ENCODE measurements around the gene APOL1.
"Not testable (repeated sequence)": the region's sequence is repeated elsewhere in the genome, so short reads cannot be mapped to it uniquely, and the experiment has no call there.

Gene APOL1

GRCh38 chr22:36225333-36225922 lies 27.5 kb upstream of the APOL1 start:
- no peak overlapping the region for H3K27ac ChIP-seq (ENCODE audit: low read depth, low read length)
- 0 out of 2 replicates have a peak, but pooled peaks cover 3% of the 10 kb centered on the region for H3K4me1 ChIP-seq (ENCODE audit: control insufficient read depth, insufficient read depth, low read length)
- H3K9ac ChIP-seq (ENCODE audit: low read length), result no peak overlapping the region
- H3K4me3 ChIP-seq (ENCODE audit: low read depth, low read length), result no peak overlapping the region
- no peaks in the 10 kb centered on the region for H3K9me3 ChIP-seq (ENCODE audit: control insufficient read depth, insufficient read depth, low read depth, low read length)
- H3K27me3 ChIP-seq (ENCODE audit: control insufficient read depth, insufficient read depth, low read length), result no peaks in the 10 kb centered on the region
- peaks cover 15% of the 10 kb centered on the region; the same call in 1 of the 2 replicates for H3K36me3 ChIP-seq (ENCODE audit: control insufficient read depth, insufficient read depth, low read length)

GRCh38 chr22:36226189-36226588 lies 26.7 kb upstream of the APOL1 start:
- Histone ChIP-seq H3K27ac (ENCODE audit: low read depth, low read length) (no peak overlapping the region), H3K4me3 (ENCODE audit: low read depth, low read length) (no peak overlapping the region), H3K27me3 (ENCODE audit: control insufficient read depth, insufficient read depth, low read length) (no peaks in the 10 kb centered on the region), H3K9me3 (ENCODE audit: control insufficient read depth, insufficient read depth, low read depth, low read length) (no peaks in the 10 kb centered on the region), H3K36me3 (ENCODE audit: control insufficient read depth, insufficient read depth, low read length) (peaks cover 15% of the 10 kb centered on the region; the same call in 1 of the 2 replicates), H3K9ac (ENCODE audit: low read length) (no peak overlapping the region), H3K4me1 (ENCODE audit: control insufficient read depth, insufficient read depth, low read length) (0 out of 2 replicates have a peak, but pooled peaks cover 3% of the 10 kb centered on the region)

DNA sequence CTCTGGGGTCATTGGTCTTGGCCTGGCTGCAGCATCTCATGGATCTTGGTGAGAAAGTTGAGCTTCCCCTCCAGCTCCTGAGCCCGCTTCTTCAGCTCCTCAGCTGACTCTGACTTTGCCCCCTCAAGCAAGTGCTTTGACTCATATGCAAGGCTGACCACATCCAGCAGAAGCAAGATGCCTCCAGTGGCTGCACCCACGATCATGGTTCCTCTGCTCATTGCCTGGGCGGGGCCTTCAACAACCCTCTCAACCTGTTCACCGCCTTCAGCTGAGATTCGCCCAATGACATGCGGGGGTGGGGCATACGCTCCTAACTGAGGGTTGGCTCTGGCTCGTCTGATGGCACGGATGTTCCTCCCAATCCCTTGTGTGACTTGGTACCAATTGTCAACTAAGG lies 25.5 kb upstream of the APOL1 start:
- no peaks in the 10 kb centered on the region for H3K27me3 ChIP-seq (ENCODE audit: control insufficient read depth, insufficient read depth, low read length)
- no peak overlapping the region for H3K9ac ChIP-seq (ENCODE audit: low read length)
- no peaks in the 10 kb centered on the region for H3K9me3 ChIP-seq (ENCODE audit: control insufficient read depth, insufficient read depth, low read depth, low read length)
- peaks cover 15% of the 10 kb centered on the region; the same call in 1 of the 2 replicates for H3K36me3 ChIP-seq (ENCODE audit: control insufficient read depth, insufficient read depth, low read length)
- no peaks in the 10 kb centered on the region; the same call in 1 of the 2 replicates for H3K4me1 ChIP-seq (ENCODE audit: control insufficient read depth, insufficient read depth, low read length)
- no peak overlapping the region for H3K4me3 ChIP-seq (ENCODE audit: low read depth, low read length)
- H3K27ac ChIP-seq (ENCODE audit: low read depth, low read length), result no peak overlapping the region

- Histone ChIP-seq H3K27me3 (ENCODE audit: control insufficient read depth, insufficient read depth, low read length) (no peaks in the 10 kb centered on the region), H3K4me3 (ENCODE audit: low read depth, low read length) (no peak overlapping the region), H3K9me3 (ENCODE audit: control insufficient read depth, insufficient read depth, low read depth, low read length) (no peaks in the 10 kb centered on the region), H3K36me3 (ENCODE audit: control insufficient read depth, insufficient read depth, low read length) (peaks cover 15% of the 10 kb centered on the region; the same call in 1 of the 2 replicates), H3K27ac (ENCODE audit: low read depth, low read length) (no peak overlapping the region), H3K9ac (ENCODE audit: low read length) (no peak overlapping the region), H3K4me1 (ENCODE audit: control insufficient read depth, insufficient read depth, low read length) (no peaks in the 10 kb centered on the region; the same call in 1 of the 2 replicates)
Observed at GRCh38 chr22:36227806-36228205, 25.1 kb upstream of the APOL1 start.

GRCh38 chr22:36228369-36228768 lies 24.6 kb upstream of the APOL1 start:
- H3K27ac ChIP-seq (ENCODE audit: low read depth, low read length); H3K9ac ChIP-seq (ENCODE audit: low read length); H3K4me3 ChIP-seq (ENCODE audit: low read depth, low read length); H3K4me1 ChIP-seq (ENCODE audit: control insufficient read depth, insufficient read depth, low read length); H3K27me3 ChIP-seq (ENCODE audit: control insufficient read depth, insufficient read depth, low read length); H3K9me3 ChIP-seq (ENCODE audit: control insufficient read depth, insufficient read depth, low read depth, low read length): not testable (repeated sequence)
- peaks cover 15% of the 10 kb centered on the region; the same call in 1 of the 2 replicates for H3K36me3 ChIP-seq (ENCODE audit: control insufficient read depth, insufficient read depth, low read length)

GRCh38 chr22:36228944-36229343 lies 24.0 kb upstream of the APOL1 start:
- H3K4me1 ChIP-seq (ENCODE audit: control insufficient read depth, insufficient read depth, low read length), result no peaks in the 10 kb centered on the region; the same call in 1 of the 2 replicates
- H3K9me3 ChIP-seq (ENCODE audit: control insufficient read depth, insufficient read depth, low read depth, low read length), result no peaks in the 10 kb centered on the region
- peaks cover 15% of the 10 kb centered on the region; the same call in 1 of the 2 replicates for H3K36me3 ChIP-seq (ENCODE audit: control insufficient read depth, insufficient read depth, low read length)
- H3K27me3 ChIP-seq (ENCODE audit: control insufficient read depth, insufficient read depth, low read length), result no peaks in the 10 kb centered on the region
- no peak overlapping the region for H3K4me3 ChIP-seq (ENCODE audit: low read depth, low read length)
- no peak overlapping the region for H3K9ac ChIP-seq (ENCODE audit: low read length)
- H3K27ac ChIP-seq (ENCODE audit: low read depth, low read length), result no peak overlapping the region

DNA sequence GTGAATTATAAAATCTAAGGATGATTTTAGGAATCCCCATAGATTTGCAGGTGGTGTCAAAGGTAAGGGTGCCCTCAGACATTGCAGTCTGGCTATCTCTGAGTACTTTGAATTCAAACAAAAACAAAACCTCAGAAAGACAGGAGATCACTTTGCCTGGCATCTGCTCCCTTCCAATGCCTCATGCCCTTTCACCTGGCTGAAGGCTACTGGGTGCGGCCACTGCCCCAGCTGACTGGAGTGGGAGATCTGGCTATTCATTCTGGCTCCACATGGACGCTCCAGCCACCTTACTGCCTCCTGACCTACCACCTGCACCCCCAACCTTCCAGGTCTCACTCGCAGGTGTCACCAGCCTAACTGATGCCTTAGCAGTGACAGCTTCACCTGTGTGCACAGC lies 23.3 kb upstream of the APOL1 start:
- H3K27me3 ChIP-seq (ENCODE audit: control insufficient read depth, insufficient read depth, low read length); H3K9ac ChIP-seq (ENCODE audit: low read length); H3K4me1 ChIP-seq (ENCODE audit: control insufficient read depth, insufficient read depth, low read length); H3K27ac ChIP-seq (ENCODE audit: low read depth, low read length); H3K9me3 ChIP-seq (ENCODE audit: control insufficient read depth, insufficient read depth, low read depth, low read length); H3K4me3 ChIP-seq (ENCODE audit: low read depth, low read length): not testable (repeated sequence)
- peaks cover 15% of the 10 kb centered on the region; the same call in 1 of the 2 replicates for H3K36me3 ChIP-seq (ENCODE audit: control insufficient read depth, insufficient read depth, low read length)

DNA sequence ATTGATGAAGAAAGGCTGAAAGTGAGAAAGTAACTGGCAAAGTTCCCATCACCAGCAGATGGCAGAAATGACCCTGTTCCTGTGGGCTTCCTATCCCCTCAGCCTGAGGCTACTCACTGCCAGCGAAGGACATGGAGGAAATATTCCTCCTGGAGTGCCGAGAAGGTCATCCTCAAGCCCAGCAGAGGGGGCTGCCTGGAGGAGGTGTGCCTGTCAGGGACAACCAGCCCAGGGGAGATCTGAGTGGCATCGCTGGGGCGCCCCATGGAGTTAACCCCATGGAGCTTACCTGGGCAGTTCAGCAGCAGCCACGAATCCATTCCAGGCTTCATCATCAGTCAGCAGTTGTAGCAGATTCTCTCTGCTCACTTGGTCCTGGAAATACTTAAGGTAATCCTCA lies 21.9 kb upstream of the APOL1 start:
- H3K4me1 ChIP-seq (ENCODE audit: control insufficient read depth, insufficient read depth, low read length); H3K4me3 ChIP-seq (ENCODE audit: low read depth, low read length); H3K27me3 ChIP-seq (ENCODE audit: control insufficient read depth, insufficient read depth, low read length); H3K9me3 ChIP-seq (ENCODE audit: control insufficient read depth, insufficient read depth, low read depth, low read length); H3K27ac ChIP-seq (ENCODE audit: low read depth, low read length); H3K9ac ChIP-seq (ENCODE audit: low read length): not testable (repeated sequence)
- peaks cover 15% of the 10 kb centered on the region; the same call in 1 of the 2 replicates for H3K36me3 ChIP-seq (ENCODE audit: control insufficient read depth, insufficient read depth, low read length)

DNA sequence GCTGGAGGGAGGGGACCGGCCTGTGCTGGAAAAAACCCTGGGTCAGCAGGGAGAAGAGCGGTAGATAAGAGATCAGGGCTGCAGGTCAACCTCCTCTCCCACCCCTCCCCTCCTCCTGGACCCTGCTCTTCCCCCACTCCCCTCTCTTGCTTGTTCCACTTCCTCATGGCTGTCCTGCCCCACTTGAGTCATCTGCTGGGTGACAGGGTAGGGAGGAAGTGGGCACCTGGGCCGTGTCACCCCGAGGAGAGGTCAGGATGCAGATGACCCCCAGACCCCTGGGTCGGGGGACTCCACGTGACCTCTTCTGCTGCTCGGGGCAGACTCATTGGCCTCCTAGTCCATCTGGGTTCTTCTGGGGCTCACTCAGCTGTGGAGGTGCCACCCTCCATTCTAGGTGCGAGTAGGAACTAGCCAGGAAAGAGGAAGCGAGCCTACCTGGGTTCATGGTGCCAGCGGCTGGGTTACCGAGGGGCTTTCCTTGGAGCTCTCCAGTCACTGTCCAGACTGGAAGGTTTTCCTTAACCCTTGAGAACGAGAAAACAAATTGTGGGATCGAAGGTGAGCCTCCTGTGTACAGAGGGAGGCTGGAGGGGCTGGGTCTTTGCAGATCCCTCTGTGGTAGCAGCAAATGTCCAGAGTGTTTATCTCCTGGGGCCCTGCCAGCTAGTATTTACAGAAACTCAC lies 20.1 kb upstream of the APOL1 start:
- no peak overlapping the region for H3K9ac ChIP-seq (ENCODE audit: low read length)
- H3K36me3 ChIP-seq (ENCODE audit: control insufficient read depth, insufficient read depth, low read length), result peaks cover 15% of the 10 kb centered on the region; the same call in 1 of the 2 replicates
- no peak overlapping the region for H3K27ac ChIP-seq (ENCODE audit: low read depth, low read length)
- no peaks in the 10 kb centered on the region; the same call in 1 of the 2 replicates for H3K4me1 ChIP-seq (ENCODE audit: control insufficient read depth, insufficient read depth, low read length)
- no peaks in the 10 kb centered on the region for H3K9me3 ChIP-seq (ENCODE audit: control insufficient read depth, insufficient read depth, low read depth, low read length)
- no peak overlapping the region for H3K4me3 ChIP-seq (ENCODE audit: low read depth, low read length)
- H3K27me3 ChIP-seq (ENCODE audit: control insufficient read depth, insufficient read depth, low read length), result no peaks in the 10 kb centered on the region

DNA sequence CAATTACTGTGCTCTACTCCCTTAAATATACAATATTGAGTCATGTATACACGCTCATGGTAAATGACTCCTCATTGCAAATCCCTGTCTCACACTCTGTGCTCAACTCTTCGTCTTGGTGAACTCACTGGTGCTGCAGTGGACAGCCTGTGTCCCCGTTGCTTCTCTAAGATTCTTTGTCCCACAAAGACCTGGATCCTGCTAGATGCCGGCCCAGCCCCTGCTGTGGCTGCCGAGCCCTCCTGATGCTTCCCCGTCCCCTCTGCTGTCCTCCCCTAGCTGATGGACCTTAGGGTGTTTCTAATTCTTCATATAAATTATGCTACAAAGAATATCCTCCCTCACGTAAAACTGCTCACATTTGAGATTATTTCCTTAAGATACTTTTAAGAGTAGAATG lies 19.1 kb upstream of the APOL1 start:
- no peak overlapping the region for H3K4me3 ChIP-seq (ENCODE audit: low read depth, low read length)

GRCh38 chr22:36234213-36234612 lies 18.7 kb upstream of the APOL1 start:
- Histone ChIP-seq H3K27ac (ENCODE audit: low read depth, low read length) (no peak overlapping the region), H3K9ac (ENCODE audit: low read length) (no peak overlapping the region), H3K9me3 (ENCODE audit: control insufficient read depth, insufficient read depth, low read depth, low read length) (no peaks in the 10 kb centered on the region), H3K4me3 (ENCODE audit: low read depth, low read length) (no peak overlapping the region), H3K27me3 (ENCODE audit: control insufficient read depth, insufficient read depth, low read length) (no peaks in the 10 kb centered on the region), H3K4me1 (ENCODE audit: control insufficient read depth, insufficient read depth, low read length) (peaks cover 8% of the 10 kb centered on the region; the same call in 1 of the 2 replicates), H3K36me3 (ENCODE audit: control insufficient read depth, insufficient read depth, low read length) (peaks cover 9% of the 10 kb centered on the region; the same call in 1 of the 2 replicates)

More for the DNA sequence above, 19.1 kb upstream of the APOL1 start:
- no peaks in the 10 kb centered on the region for H3K9me3 ChIP-seq (ENCODE audit: control insufficient read depth, insufficient read depth, low read depth, low read length)
- H3K9ac ChIP-seq (ENCODE audit: low read length), result no peak overlapping the region
- no peak overlapping the region for H3K27ac ChIP-seq (ENCODE audit: low read depth, low read length)
- H3K27me3 ChIP-seq (ENCODE audit: control insufficient read depth, insufficient read depth, low read length), result no peaks in the 10 kb centered on the region
- peaks cover 9% of the 10 kb centered on the region; the same call in 1 of the 2 replicates for H3K36me3 ChIP-seq (ENCODE audit: control insufficient read depth, insufficient read depth, low read length)
- H3K4me1 ChIP-seq (ENCODE audit: control insufficient read depth, insufficient read depth, low read length), result peaks cover 4% of the 10 kb centered on the region; the same call in 1 of the 2 replicates

Measured in HUES6 (cell line).